ENCODE results near the gene TBRG4. TPM values are rescaled to one million over a fixed set of nuclear protein-coding genes. Genes with fewer than 3 reads are reported as not detected.

TBRG4 gene
- polyA plus RNA-seq, 6 donors from 2014 or later, result 26.5 to 49.9 (median 40.6) TPM

- peak overlapping the region in 1 of 6 donors; percentile 52 for H3K27ac Mint-ChIP-seq
- H3K4me1 Mint-ChIP-seq, result peaks cover 4 to 16% (median 15%) of the 10 kb centered on the region in 3 donors
- peaks cover 0 to 13% (median 8%) of the 10 kb centered on the region in 3 donors for H3K27me3 Mint-ChIP-seq
- no peak for DNase-seq
- no peak for ATAC-seq (ENCODE audit: low read depth in 2 of 2)
- no peaks in the 10 kb centered on the region for H3K9me3 Mint-ChIP-seq
- no peaks in the 10 kb centered on the region for H3K36me3 Mint-ChIP-seq
- H3K4me3 Mint-ChIP-seq, result no peak overlapping the region
These were observed 22.4 kb upstream of the TBRG4 start for GRCh38 chr7:45133877-45134276.

- no peaks in the 10 kb centered on the region for H3K9me3 Mint-ChIP-seq
- DNase-seq (no peak), ATAC-seq (ENCODE audit: low read depth in 2 of 2) (no peak)
- peaks cover 0 to 13% (median 8%) of the 10 kb centered on the region in 3 donors for H3K27me3 Mint-ChIP-seq
- H3K4me3 Mint-ChIP-seq, result no peak overlapping the region
- peak overlapping the region in 1 of 6 donors; percentile 52 for H3K27ac Mint-ChIP-seq
- H3K36me3 Mint-ChIP-seq, result no peaks in the 10 kb centered on the region
- H3K4me1 Mint-ChIP-seq, result peaks cover 4 to 15% (median 9%) of the 10 kb centered on the region in 3 donors
These were observed 21.9 kb upstream of the TBRG4 start for GRCh38 chr7:45133352-45133751.

GRCh38 chr7:45132708-45133320, 21.3 kb upstream of the TBRG4 start:
- H3K27me3 Mint-ChIP-seq, result peaks cover 0 to 9% (median 8%) of the 10 kb centered on the region in 3 donors

GRCh38 chr7:45131891-45132290, 20.4 kb upstream of the TBRG4 start:
- H3K36me3 Mint-ChIP-seq, result no peaks in the 10 kb centered on the region
- peaks cover 4 to 8% (median 5%) of the 10 kb centered on the region in 3 donors for H3K4me1 Mint-ChIP-seq
- no peak overlapping the region for H3K4me3 Mint-ChIP-seq
- H3K9me3 Mint-ChIP-seq, result no peaks in the 10 kb centered on the region
- peak overlapping the region in 3 of 6 donors; percentile 29 to 93 (median 61) for H3K27ac Mint-ChIP-seq
- no peak for ATAC-seq (ENCODE audit: low read depth in 2 of 2)
- DNase-seq, result no peak
- H3K27me3 Mint-ChIP-seq, result peaks cover 0 to 8% (median 8%) of the 10 kb centered on the region in 3 donors

More at GRCh38 chr7:45132708-45133320, 21.3 kb upstream of the TBRG4 start:
- DNase-seq (no peak), ATAC-seq (ENCODE audit: low read depth in 2 of 2) (no peak)
- no peaks in the 10 kb centered on the region for H3K9me3 Mint-ChIP-seq
- peak overlapping the region in 1 of 8 donors; percentile 12 for H3K4me3 Mint-ChIP-seq
- peak overlapping the region in 2 of 6 donors; percentile 69 to 70 for H3K27ac Mint-ChIP-seq
- H3K36me3 Mint-ChIP-seq, result no peaks in the 10 kb centered on the region
- H3K4me1 Mint-ChIP-seq, result peaks cover 4 to 10% (median 5%) of the 10 kb centered on the region in 3 donors

GRCh38 chr7:45130910-45131309, 19.4 kb upstream of the TBRG4 start:
- Mint-ChIP-seq H3K4me1 (peaks cover under 1 to 4% (median under 1%) of the 10 kb centered on the region in 3 donors), H3K36me3 (no peaks in the 10 kb centered on the region), H3K9me3 (no peaks in the 10 kb centered on the region), H3K27ac (no peak overlapping the region), H3K27me3 (peaks cover 0 to 8% (median 8%) of the 10 kb centered on the region in 3 donors), H3K4me3 (no peak overlapping the region)
- ATAC-seq (ENCODE audit: low read depth in 2 of 2) (no peak), DNase-seq (no peak)

GRCh38 chr7:45129906-45130305, 18.4 kb upstream of the TBRG4 start:
- Mint-ChIP-seq H3K9me3 (no peaks in the 10 kb centered on the region), H3K27ac (peak overlapping the region in 1 of 6 donors; percentile 63), H3K36me3 (no peaks in the 10 kb centered on the region), H3K4me1 (no peaks in the 10 kb centered on the region), H3K4me3 (peak overlapping the region in 1 of 8 donors; percentile 70), H3K27me3 (peaks cover 0 to 8% (median 8%) of the 10 kb centered on the region in 3 donors)
- ATAC-seq (ENCODE audit: low read depth in 2 of 2) (no peak), DNase-seq (no peak)

GRCh38 chr7:45129181-45129800, 17.8 kb upstream of the TBRG4 start:
- Mint-ChIP-seq H3K4me1 (no peaks in the 10 kb centered on the region), H3K27me3 (peaks cover 0 to 8% (median 8%) of the 10 kb centered on the region in 3 donors), H3K36me3 (no peaks in the 10 kb centered on the region), H3K4me3 (no peak overlapping the region), H3K27ac (peak overlapping the region in 1 of 6 donors; percentile 69), H3K9me3 (no peaks in the 10 kb centered on the region)
- ATAC-seq (ENCODE audit: low read depth in 2 of 2), result no peak
- DNase-seq, result no peak

GRCh38 chr7:45126920-45127319, 15.4 kb upstream of the TBRG4 start:
- no peak for ATAC-seq (ENCODE audit: low read depth in 2 of 2)
- Mint-ChIP-seq H3K4me3 (no peak overlapping the region), H3K4me1 (peaks cover 3 to 5% (median 4%) of the 10 kb centered on the region in 3 donors), H3K9me3 (no peaks in the 10 kb centered on the region), H3K36me3 (no peaks in the 10 kb centered on the region), H3K27me3 (peaks cover 0 to 4% (median 0%) of the 10 kb centered on the region in 3 donors), H3K27ac (no peak overlapping the region)
- no peak for DNase-seq

GRCh38 chr7:45126201-45126600, 14.7 kb upstream of the TBRG4 start:
- ATAC-seq (ENCODE audit: low read depth in 2 of 2), result no peak
- Mint-ChIP-seq H3K36me3 (no peaks in the 10 kb centered on the region), H3K27ac (no peak overlapping the region), H3K4me1 (peaks cover 3 to 5% (median 4%) of the 10 kb centered on the region in 3 donors), H3K4me3 (no peak overlapping the region), H3K27me3 (no peaks in the 10 kb centered on the region), H3K9me3 (peaks cover 0 to 6% (median 0%) of the 10 kb centered on the region in 7 donors)
- no peak for DNase-seq

GRCh38 chr7:45125193-45125904, 13.9 kb upstream of the TBRG4 start:
- H3K36me3 Mint-ChIP-seq, result no peaks in the 10 kb centered on the region
- H3K27ac Mint-ChIP-seq, result peak overlapping the region in 2 of 6 donors; percentile 75 to 94
- peak overlapping the region in 1 of 8 donors; percentile 61 for H3K4me3 Mint-ChIP-seq
- no peaks in the 10 kb centered on the region for H3K27me3 Mint-ChIP-seq
- peaks cover 0 to 9% (median 0%) of the 10 kb centered on the region in 7 donors for H3K9me3 Mint-ChIP-seq
- ATAC-seq (ENCODE audit: low read depth in 2 of 2) (no peak), DNase-seq (no peak)
- peaks cover 3 to 5% (median 4%) of the 10 kb centered on the region in 3 donors for H3K4me1 Mint-ChIP-seq

GRCh38 chr7:45123913-45124710, 12.6 kb upstream of the TBRG4 start:
- ATAC-seq (ENCODE audit: low read depth in 2 of 2) (no peak), DNase-seq (no peak)
- Mint-ChIP-seq H3K27ac (no peak overlapping the region), H3K4me1 (peaks cover 3 to 5% (median 4%) of the 10 kb centered on the region in 3 donors), H3K9me3 (peaks cover 0 to 9% (median 0%) of the 10 kb centered on the region in 7 donors), H3K36me3 (no peaks in the 10 kb centered on the region), H3K27me3 (peaks cover 0 to 6% (median 0%) of the 10 kb centered on the region in 3 donors), H3K4me3 (peak overlapping the region in 1 of 8 donors; percentile 18)

GRCh38 chr7:45122975-45123860, 11.7 kb upstream of the TBRG4 start:
- ATAC-seq (ENCODE audit: low read depth in 2 of 2), result no peak
- Mint-ChIP-seq H3K27me3 (peaks cover 0 to 10% (median 7%) of the 10 kb centered on the region in 3 donors), H3K9me3 (peaks cover 0 to 9% (median 0%) of the 10 kb centered on the region in 7 donors), H3K36me3 (no peaks in the 10 kb centered on the region), H3K4me3 (peak overlapping the region in 1 of 8 donors; percentile 18), H3K4me1 (peaks cover 3 to 5% (median 4%) of the 10 kb centered on the region in 3 donors), H3K27ac (peak overlapping the region in 3 of 6 donors; percentile 56 to 82 (median 73))
- no peak for DNase-seq
